Measurements from ENCODE around the gene OR10J1. TPM values are rescaled to one million over a fixed set of nuclear protein-coding genes. Genes with fewer than 3 reads are reported as not detected.

Gene OR10J1
- total RNA-seq, 1 experiment from 2014 or later: not detected

GRCh38 chr1:159441360-159441759 lies 1.8 kb downstream of the OR10J1 start:
- no peaks in the 10 kb centered on the region for H3K4me1 Mint-ChIP-seq
- TF ChIP-seq MYBL2 (CRISPR knock-in tag; IDR thresholded peaks at IDR 0.05) (no peak), USF2 (CRISPR knock-in tag; IDR thresholded peaks at IDR 0.05) (no peak), TEAD4 (CRISPR knock-in tag; IDR thresholded peaks at IDR 0.05) (no peak), NR1H2 (CRISPR knock-in tag; IDR thresholded peaks at IDR 0.05) (no peak), EMX1 (CRISPR knock-in tag; IDR thresholded peaks at IDR 0.05) (no peak), ZMAT4 (CRISPR knock-in tag; IDR thresholded peaks at IDR 0.05) (no peak), ARID4B (CRISPR knock-in tag; IDR thresholded peaks at IDR 0.05; ENCODE audit: borderline replicate concordance) (no peak), GRHL2 (CRISPR knock-in tag; IDR thresholded peaks at IDR 0.05; ENCODE audit: insufficient replicate concordance, severe bottlenecking) (no peak), NFYB (CRISPR knock-in tag; conservative IDR thresholded peaks at IDR 0.05; ENCODE audit: low read depth) (no peak), KAT7 (CRISPR knock-in tag; IDR thresholded peaks at IDR 0.05; ENCODE audit: borderline replicate concordance) (no peak), ZNF532 (CRISPR knock-in tag; IDR thresholded peaks at IDR 0.05; ENCODE audit: borderline replicate concordance) (no peak), MXD4 (CRISPR knock-in tag; IDR thresholded peaks at IDR 0.05; ENCODE audit: borderline replicate concordance) (no peak), RELA (CRISPR knock-in tag; IDR thresholded peaks at IDR 0.05; ENCODE audit: borderline replicate concordance) (no peak), CREM (CRISPR knock-in tag; IDR thresholded peaks at IDR 0.05) (no peak), ZBTB43 (CRISPR knock-in tag; IDR thresholded peaks at IDR 0.05) (no peak), NR3C1 (CRISPR knock-in tag; conservative IDR thresholded peaks at IDR 0.05; ENCODE audit: low read depth) (no peak), ZNF263 (CRISPR knock-in tag; IDR thresholded peaks at IDR 0.05; ENCODE audit: low read depth) (no peak), NFE2L1 (CRISPR knock-in tag; IDR thresholded peaks at IDR 0.05) (no peak)
- ATAC-seq: no peak
- no peak overlapping the region for H3K27ac Mint-ChIP-seq
- no peaks in the 10 kb centered on the region; the same call in 1 of the 2 replicates for H3K27me3 Mint-ChIP-seq (ENCODE audit: low read depth)
- H3K9me3 Mint-ChIP-seq: no peaks in the 10 kb centered on the region
- no peak overlapping the region for H3K4me3 Mint-ChIP-seq
- POLR2A ChIA-PET: no interaction called here
- CTCF ChIA-PET: no interaction called here
- DNase-seq (ENCODE audit: low spot score): no peak
- H3K36me3 Mint-ChIP-seq: no peaks in the 10 kb centered on the region

Measured in WTC11 (cell line).